Right renal pelvis (tissue), 4 donors: ENCODE results near the gene OTOP1. TPM values are rescaled to one million over a fixed set of nuclear protein-coding genes. Genes with fewer than 3 reads are reported as not detected.
"Not testable (repeated sequence)": the region's sequence is repeated elsewhere in the genome, so short reads cannot be mapped to it uniquely, and the experiment has no call there.

Experiments used
- DNase-seq, 4 donors: peaks; one replicate each; pipeline ENCODE4 v3.0.0-alpha.2; 2013; ENCODE audit warnings: low read depth in 4 of 4, low spot score in 3 of 4, missing footprints in 1 of 4
- polyA plus RNA-seq, 4 donors: library from polyadenylated mRNA; unstranded; fragments of 120-200 nt; gene quantifications; one replicate each; pipeline ENCODE4 v1.2.1, GENCODE V29; 2013; ENCODE audit not compliant: insufficient read length in 4 of 4

The OTOP1 gene
- polyA plus RNA-seq, 4 donors, result 0.05 TPM; not detected in 3

GRCh38 chr4:4239551-4239950 is 12.8 kb upstream of the OTOP1 start:
- not testable (repeated sequence) for DNase-seq

- DNase-seq, result no peak
Measured at GRCh38 chr4:4233610-4234009, 6.9 kb upstream of the OTOP1 start.

- DNase-seq, result no peak
Measured at GRCh38 chr4:4228356-4228668, 1.6 kb upstream of the OTOP1 start.

- DNase-seq, result no peak
Measured at GRCh38 chr4:4227510-4228355, 1.0 kb upstream of the OTOP1 start.

GRCh38 chr4:4225915-4226605 is 669 bp downstream of the OTOP1 start:
- DNase-seq, result no peak

- DNase-seq, result no peak
Measured at GRCh38 chr4:4217113-4217512, 9.6 kb downstream of the OTOP1 start.

- no peak for DNase-seq
Measured at GRCh38 chr4:4216648-4217047, 10.1 kb downstream of the OTOP1 start.

- not testable (repeated sequence) for DNase-seq
Measured at GRCh38 chr4:4213674-4214073, 13.1 kb downstream of the OTOP1 start.

GRCh38 chr4:4206204-4206603 is 20.5 kb downstream of the OTOP1 start:
- DNase-seq, result no peak

- DNase-seq, result no peak
Measured at GRCh38 chr4:4204401-4204745, 22.4 kb downstream of the OTOP1 start.

- no peak for DNase-seq
Measured at GRCh38 chr4:4203688-4204400, 22.9 kb downstream of the OTOP1 start.

- no peak for DNase-seq
Measured at GRCh38 chr4:4202510-4202909, 24.2 kb downstream of the OTOP1 start.

GRCh38 chr4:4200624-4201023 is 26.1 kb downstream of the OTOP1 start:
- DNase-seq, result no peak

- DNase-seq, result no peak
Measured at GRCh38 chr4:4195354-4195753, 31.4 kb downstream of the OTOP1 start.

GRCh38 chr4:4188557-4188956 is 38.2 kb downstream of the OTOP1 start:
- DNase-seq, result not testable (repeated sequence)

GRCh38 chr4:4185528-4185927 is 41.2 kb downstream of the OTOP1 start:
- DNase-seq, result no peak

GRCh38 chr4:4182835-4183568 is 43.7 kb downstream of the OTOP1 start:
- DNase-seq, result no peak

- DNase-seq, result no peak
Measured at GRCh38 chr4:4170596-4171150, 56.1 kb downstream of the OTOP1 start.

- DNase-seq, result not testable (repeated sequence)
Measured at GRCh38 chr4:4167981-4168780, 58.5 kb downstream of the OTOP1 start.

GRCh38 chr4:4166986-4167385 is 59.7 kb downstream of the OTOP1 start:
- DNase-seq, result not testable (repeated sequence)
